RWPE2 (cell line): Measurements from ENCODE around the gene KDM4C.

Experiments
- ATAC-seq: fragments of 200-7000 bp; cut with Tn5 transposase; 3 replicates; pipeline ENCODE4 v1.9.1; 2021; ENCODE audit warnings: low read depth
- DNase-seq: peaks from one replicate; pipeline ENCODE4 v3.0.0-alpha.2; 2020; ENCODE audit warnings: low spot score
- H3K27ac ChIP-seq: fragments of 450-650 bp; 2 replicates; pipeline ENCODE4 v1.5.1; 2017; ENCODE audit warnings: mild to moderate bottlenecking; ENCODE audit not compliant: poor library complexity, severe bottlenecking
- H3K27me3 ChIP-seq: fragments of 250-450 bp; sonication (Bioruptor Pico); 2 replicates; pipeline ENCODE4 v1.5.1; 2021; ENCODE audit warnings: mild to moderate bottlenecking, moderate library complexity; ENCODE audit not compliant: insufficient read depth, poor library complexity, severe bottlenecking
- H3K36me3 ChIP-seq: fragments of 250-450 bp; sonication (Bioruptor Pico); 2 replicates; pipeline ENCODE4 v1.5.1; 2020; ENCODE audit warnings: low read depth, mild to moderate bottlenecking, moderate library complexity
- H3K4me1 ChIP-seq: fragments of 250-450 bp; sonication (Bioruptor Pico); 2 replicates; pipeline ENCODE4 v1.5.1; 2021; ENCODE audit warnings: mild to moderate bottlenecking, moderate library complexity; ENCODE audit not compliant: insufficient read depth, poor library complexity, severe bottlenecking
- H3K4me3 ChIP-seq: fragments of 250-450 bp; sonication (Bioruptor Pico); 2 replicates; pipeline ENCODE4 v1.5.1; 2021; ENCODE audit warnings: mild to moderate bottlenecking, moderate library complexity; ENCODE audit not compliant: severe bottlenecking
- H3K9me3 ChIP-seq: fragments of 250-450 bp; sonication (Bioruptor Pico); 2 replicates; pipeline ENCODE4 v1.5.1; 2021; ENCODE audit warnings: mild to moderate bottlenecking, moderate library complexity; ENCODE audit not compliant: severe bottlenecking
- TF ChIP-seq, protein P1 (sequence below): fragments of 450-650 bp; IDR thresholded peaks from one replicate; pipeline ENCODE4 v1.5.1; 2017; ENCODE audit warnings: mild to moderate bottlenecking, moderate library complexity; ENCODE audit not compliant: poor library complexity, severe bottlenecking

The KDM4C gene

DNA sequence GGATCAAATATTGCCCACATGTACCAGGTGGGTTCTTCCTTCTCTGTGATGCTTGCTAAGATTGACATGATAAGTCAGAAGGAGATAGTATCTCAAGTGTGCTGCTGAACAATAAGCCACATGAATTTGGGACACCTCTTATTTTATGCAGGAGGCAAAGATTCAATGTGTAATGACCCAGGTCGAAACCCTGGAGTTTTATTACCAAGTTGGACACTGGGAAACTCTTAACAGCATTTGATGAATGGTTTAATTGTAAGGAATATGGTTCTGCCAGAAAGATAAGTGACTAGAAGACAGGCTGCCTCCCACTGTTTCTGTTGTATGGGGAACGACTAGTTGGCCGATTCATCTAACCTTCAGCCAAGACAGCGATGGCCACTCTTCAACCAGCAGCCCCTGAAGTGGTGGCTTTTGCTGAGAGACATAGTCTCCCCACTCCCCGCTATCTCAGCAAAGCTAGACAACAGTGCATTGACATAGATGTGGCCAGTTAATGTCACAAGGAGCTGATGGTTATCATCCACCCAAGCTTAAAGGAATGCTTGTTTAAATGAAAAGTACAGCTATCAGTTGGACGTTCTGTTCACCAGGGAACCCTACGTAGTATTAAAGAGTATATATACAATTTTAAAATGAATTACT lies 407.7 kb downstream of the KDM4C start:
- Histone ChIP-seq H3K36me3 (no peaks in the 10 kb centered on the region; the same call in 1 of the 2 replicates), H3K9me3 (no peaks in the 10 kb centered on the region), H3K4me3 (no peak overlapping the region), H3K27ac (no peak overlapping the region), H3K27me3 (no peaks in the 10 kb centered on the region), H3K4me1 (no peaks in the 10 kb centered on the region)
- DNase-seq, result no peak
- TF ChIP-seq, protein P1, sequence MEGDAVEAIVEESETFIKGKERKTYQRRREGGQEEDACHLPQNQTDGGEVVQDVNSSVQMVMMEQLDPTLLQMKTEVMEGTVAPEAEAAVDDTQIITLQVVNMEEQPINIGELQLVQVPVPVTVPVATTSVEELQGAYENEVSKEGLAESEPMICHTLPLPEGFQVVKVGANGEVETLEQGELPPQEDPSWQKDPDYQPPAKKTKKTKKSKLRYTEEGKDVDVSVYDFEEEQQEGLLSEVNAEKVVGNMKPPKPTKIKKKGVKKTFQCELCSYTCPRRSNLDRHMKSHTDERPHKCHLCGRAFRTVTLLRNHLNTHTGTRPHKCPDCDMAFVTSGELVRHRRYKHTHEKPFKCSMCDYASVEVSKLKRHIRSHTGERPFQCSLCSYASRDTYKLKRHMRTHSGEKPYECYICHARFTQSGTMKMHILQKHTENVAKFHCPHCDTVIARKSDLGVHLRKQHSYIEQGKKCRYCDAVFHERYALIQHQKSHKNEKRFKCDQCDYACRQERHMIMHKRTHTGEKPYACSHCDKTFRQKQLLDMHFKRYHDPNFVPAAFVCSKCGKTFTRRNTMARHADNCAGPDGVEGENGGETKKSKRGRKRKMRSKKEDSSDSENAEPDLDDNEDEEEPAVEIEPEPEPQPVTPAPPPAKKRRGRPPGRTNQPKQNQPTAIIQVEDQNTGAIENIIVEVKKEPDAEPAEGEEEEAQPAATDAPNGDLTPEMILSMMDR, result no peak
- no peak for ATAC-seq

DNA sequence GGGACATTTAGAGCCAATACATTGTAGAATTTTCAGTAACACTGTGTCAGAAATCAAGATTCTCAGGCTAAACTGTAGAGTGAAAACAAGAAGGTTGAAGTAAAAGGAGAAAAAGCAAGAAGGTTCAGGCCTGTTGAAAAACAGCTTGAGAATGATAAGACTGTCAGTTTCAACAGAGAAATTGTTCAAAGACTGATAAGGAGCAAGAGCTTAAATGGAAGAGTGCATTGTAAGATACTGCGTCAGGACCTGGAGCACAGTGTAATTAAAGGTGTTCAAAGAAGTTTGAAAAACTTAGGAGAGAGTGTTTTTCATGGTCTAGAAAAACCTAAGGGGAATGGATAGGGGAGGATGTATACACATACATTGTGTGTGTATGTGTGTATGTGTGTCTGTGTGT lies 408.3 kb downstream of the KDM4C start:
- Histone ChIP-seq H3K27me3 (no peaks in the 10 kb centered on the region), H3K4me1 (no peaks in the 10 kb centered on the region), H3K9me3 (no peaks in the 10 kb centered on the region), H3K36me3 (no peaks in the 10 kb centered on the region; the same call in 1 of the 2 replicates), H3K27ac (no peak overlapping the region), H3K4me3 (no peak overlapping the region)
- TF ChIP-seq, protein P1, result no peak
- ATAC-seq (no peak), DNase-seq (no peak)

DNA sequence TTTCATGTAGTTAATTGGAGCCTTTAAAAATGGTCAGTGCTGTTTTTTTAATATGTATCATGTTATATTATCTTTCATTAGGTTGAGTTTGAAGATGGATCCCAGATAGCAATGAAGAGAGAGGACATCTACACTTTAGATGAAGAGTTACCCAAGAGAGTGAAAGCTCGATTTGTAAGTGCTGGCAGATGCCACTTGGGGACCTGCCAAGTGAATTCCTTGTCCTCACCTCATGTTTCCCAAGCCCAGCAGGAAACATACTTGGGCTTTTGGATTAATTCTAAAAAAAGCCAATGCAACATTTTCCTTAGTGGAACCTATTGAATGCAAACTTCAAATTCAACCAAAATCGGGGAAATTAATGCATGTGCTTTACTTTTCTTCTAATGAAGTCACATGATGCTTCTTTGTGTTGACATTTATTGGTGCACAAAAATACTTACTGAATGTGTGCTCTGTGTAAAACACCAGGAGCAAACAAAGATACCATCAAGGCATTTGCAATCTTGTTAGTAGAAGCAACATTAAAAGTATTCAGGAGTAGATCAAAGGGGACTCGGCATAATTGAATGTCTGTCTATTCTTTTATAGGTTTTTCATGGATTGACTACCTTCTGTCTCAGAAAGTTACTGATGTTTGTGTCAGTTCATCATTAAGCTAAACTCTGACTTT lies 412.1 kb downstream of the KDM4C start:
- Histone ChIP-seq H3K9me3 (no peaks in the 10 kb centered on the region), H3K27me3 (no peaks in the 10 kb centered on the region), H3K27ac (no peak overlapping the region), H3K4me3 (no peak overlapping the region), H3K36me3 (no peaks in the 10 kb centered on the region; the same call in 1 of the 2 replicates), H3K4me1 (no peaks in the 10 kb centered on the region)
- TF ChIP-seq, protein P1, result no peak
- ATAC-seq (no peak), DNase-seq (no peak)

DNA sequence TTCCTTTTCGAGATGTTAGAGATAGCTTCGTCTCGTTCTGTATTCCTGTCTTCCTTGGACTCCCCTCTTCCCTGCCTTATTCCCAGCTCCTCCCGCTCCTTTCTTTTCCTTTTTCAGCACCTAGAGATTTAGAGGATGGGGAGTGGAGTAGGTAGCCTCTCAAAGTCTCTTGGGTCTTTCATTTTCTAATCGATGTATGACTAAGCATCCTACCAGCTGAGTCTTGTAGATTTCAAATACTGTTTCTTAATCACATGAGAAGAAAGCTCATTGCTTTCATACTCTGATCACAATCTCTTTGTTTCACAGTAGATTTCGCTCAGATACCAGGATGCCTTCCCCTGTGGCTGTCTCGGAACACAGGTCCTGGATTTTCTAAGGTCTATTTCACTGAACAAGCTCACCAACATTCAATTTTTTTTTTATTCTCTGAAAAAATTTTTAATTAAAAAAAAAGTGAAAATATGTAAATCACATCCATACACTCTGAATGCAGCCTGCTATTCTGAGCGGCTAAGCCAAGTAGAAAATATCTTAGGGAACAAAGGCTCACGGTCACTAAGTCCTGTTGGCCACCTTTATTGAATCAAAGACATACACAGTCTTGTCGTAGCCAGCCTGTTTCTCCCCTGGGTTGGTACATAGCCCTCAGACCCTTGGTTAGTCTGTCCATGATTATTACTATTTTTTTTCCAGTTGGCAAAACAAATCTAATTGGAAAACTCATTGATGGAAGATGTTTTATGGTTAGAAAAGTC lies 413.8 kb downstream of the KDM4C start:
- no peak overlapping the region for H3K27ac ChIP-seq
- no peak overlapping the region for H3K4me3 ChIP-seq
- DNase-seq, result no peak
- no peaks in the 10 kb centered on the region; the same call in 1 of the 2 replicates for H3K36me3 ChIP-seq
- TF ChIP-seq, protein P1, result no peak
- ATAC-seq, result no peak
- H3K9me3 ChIP-seq, result no peaks in the 10 kb centered on the region
- no peaks in the 10 kb centered on the region for H3K4me1 ChIP-seq
- no peaks in the 10 kb centered on the region for H3K27me3 ChIP-seq
